ELF-1 (cell line): ENCODE data around the gene ANKRD44.

Experiments
- DNase-seq: peaks from one replicate; pipeline ENCODE4 v3.0.0-alpha.2; 2016; ENCODE audit warnings: low read depth, low spot score

The ANKRD44 gene

DNA sequence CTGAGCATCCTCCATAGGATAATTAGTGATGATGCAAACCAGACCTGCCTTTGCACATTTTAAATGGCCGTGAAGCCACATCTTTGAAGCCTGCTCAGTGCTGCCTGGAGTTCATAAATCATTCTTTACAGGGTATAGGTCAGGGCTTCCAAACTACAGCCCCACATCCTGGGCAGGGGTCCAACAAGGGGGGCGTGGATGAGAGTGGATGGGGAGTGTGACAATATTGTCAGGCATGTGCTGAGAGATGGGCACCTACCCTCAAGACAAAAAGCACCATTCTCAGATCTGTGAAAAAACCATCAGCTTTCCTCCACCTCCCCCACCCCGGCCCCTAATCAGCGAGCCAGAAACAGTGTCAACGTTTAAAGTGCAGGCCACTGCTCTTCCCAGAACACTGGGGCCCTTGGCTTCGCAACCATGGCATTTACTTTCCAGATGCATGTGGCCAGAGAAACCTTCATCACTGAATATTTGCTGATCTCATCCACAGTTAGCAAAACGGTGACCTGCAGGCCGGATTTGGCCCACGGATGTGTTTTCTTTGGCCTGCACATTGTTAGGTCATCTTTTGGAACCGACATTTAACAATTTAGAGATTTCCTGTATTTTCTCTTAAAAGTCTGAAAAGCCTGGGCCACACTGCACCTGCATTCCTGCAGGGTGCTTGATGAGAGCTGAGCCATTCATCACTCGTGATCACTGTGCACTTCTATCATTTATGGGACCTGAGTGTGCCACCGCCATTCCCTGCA, 130.7 kb downstream of the ANKRD44 start:
- DNase-seq, result peak; percentile 9

DNA sequence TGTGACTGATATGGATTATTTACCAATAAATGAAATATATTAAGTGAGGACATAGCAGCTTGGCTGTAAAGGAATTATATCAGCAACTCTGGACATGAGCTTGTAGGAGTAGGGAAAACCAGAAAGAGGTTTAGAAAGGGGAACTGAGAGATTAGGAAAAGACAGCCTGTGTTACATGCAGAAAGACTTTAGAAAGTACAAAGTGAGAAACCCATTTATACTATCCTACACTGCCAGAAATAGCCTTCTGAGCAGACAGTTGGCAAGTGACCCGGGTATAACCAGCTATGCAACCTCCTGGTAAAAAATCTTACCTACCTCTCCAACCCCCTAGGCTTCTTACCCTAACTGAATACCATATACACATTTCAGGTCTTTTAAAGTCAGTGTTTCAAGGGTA, 134.1 kb downstream of the ANKRD44 start:
- DNase-seq, result no peak

GRCh38 chr2:197174539-197175094, 136.0 kb downstream of the ANKRD44 start:
- DNase-seq, result no peak

- DNase-seq, result no peak
Measured at GRCh38 chr2:197171582-197171981, 139.0 kb downstream of the ANKRD44 start.

GRCh38 chr2:197170208-197170607, 140.4 kb downstream of the ANKRD44 start:
- no peak for DNase-seq

DNA sequence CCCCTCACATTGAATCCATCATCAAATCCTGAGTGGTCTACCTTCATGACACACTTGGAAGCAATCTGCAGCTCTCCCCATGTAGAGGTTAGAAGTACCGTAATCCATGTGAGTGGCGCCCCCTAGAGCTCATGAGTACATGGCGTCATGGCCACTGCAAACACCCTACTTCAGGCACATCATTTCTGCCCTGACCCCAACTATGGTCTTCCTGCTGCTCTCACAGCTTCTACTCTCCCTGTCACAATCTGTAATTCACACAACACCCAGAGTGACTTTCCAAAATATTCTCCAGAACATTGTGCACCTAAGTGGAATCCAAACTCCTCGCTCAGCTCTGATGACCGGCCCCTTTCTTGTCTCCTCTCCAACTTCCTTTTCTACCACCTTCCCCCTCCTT, 141.9 kb downstream of the ANKRD44 start:
- peak; percentile 67 for DNase-seq

DNA sequence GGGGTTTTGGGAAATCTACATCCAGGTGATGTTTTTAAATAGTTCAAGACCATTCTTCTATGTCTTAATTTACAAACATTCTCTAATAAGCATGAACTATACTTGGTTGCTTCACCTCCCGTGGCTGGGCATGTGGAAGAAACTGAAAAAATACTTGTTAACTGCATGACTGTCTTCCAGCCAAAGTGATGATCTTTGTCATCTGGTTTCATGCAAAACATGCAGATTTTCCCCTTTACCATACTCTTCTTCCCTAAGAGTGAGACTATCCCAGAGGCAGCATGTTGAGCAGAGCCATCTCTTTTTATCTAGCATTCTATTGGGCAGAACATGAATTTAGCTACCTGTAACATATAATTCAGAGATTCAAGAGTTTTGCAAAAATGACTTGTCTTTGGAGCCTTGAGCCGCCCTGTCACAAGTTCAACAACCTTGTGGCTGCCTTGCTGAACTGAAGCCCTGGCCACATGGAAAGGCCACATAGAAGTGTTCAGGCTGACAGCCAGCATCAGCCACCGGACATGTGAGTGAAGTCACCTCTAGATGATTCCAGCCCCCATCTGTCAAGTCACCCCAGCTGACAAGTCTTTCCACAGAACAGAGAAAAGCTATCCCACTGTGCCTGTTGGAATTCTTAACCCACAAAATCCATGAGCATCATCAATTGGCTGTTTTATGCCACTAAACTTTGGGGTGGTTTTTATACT, 142.8 kb downstream of the ANKRD44 start:
- DNase-seq, result no peak

DNA sequence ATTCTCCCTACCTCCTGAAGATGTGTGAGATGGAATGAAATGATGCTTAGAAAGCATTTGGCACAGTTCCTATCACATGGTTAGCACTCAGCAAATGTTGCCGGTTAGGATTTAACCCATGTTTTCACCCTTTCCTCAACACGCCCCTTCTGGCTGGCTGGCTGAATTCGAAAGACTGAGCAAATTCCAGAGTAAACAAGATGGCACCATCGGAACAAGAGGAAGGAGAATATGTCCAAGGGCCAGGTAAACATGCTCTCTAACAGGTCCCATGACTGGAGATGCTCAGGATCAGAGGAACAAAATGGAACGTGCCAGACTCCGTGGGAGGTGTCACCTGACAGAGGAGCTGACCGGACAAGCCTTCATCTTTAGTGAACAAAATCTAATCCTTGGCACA, 145.6 kb downstream of the ANKRD44 start:
- no peak for DNase-seq

GRCh38 chr2:197164141-197164754, 146.3 kb downstream of the ANKRD44 start:
- peak; percentile 47 for DNase-seq

- DNase-seq, result no peak
Measured at GRCh38 chr2:197163712-197164140, 146.9 kb downstream of the ANKRD44 start.

DNA sequence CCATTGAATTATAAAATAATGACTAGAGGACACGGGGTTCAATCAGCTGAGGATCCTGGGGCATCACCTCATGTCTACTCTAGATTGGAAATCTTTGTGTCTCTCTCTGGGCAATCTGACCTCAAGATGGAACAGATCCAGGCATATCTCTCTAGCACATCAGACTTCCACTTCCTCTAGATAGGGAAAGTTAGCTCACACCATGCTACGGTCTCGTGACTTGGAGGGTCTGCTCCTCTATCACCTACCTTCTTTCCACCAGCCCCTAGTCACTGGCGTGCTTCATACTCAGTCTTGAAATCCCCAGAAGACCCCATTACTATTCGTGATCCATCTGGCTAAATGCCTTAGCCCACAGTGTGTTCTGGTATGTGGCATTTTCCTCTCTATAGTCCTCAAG, 148.8 kb downstream of the ANKRD44 start:
- no peak for DNase-seq

GRCh38 chr2:197159661-197160211, 150.8 kb downstream of the ANKRD44 start:
- no peak for DNase-seq

- no peak for DNase-seq
Measured at GRCh38 chr2:197158591-197159550, 151.7 kb downstream of the ANKRD44 start.

DNA sequence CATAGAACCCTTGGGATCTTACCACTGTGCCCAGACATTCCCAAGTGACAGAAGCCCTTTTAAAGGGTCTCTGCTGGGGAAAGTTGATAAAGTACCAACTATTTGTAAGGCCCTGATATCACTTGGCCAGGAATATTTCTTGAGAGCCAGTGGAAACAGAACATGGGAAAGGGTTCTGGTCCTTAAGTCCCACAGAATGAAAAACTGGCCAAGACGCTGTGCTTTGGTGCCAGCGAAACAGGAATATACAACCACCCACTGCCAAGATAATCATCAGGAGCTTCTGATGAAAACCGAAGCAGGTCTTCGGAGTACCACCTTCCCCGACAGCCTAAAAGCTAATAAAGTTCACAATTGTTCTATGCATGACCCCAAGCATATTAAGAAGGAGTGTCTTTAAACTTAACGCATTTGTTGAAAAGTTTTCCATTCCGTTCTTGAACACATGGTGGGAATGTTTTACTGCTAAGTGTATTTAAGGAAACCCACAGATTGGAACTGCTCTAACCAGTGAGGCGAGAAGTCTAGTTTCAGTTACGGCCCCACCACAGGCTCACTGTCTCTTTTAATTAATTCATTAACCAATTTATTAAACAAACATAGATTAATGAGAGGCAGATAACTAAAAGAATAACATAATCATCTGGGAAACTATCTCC, 152.6 kb downstream of the ANKRD44 start:
- no peak for DNase-seq

- no peak for DNase-seq
Measured at GRCh38 chr2:197156771-197157170, 153.8 kb downstream of the ANKRD44 start.

DNA sequence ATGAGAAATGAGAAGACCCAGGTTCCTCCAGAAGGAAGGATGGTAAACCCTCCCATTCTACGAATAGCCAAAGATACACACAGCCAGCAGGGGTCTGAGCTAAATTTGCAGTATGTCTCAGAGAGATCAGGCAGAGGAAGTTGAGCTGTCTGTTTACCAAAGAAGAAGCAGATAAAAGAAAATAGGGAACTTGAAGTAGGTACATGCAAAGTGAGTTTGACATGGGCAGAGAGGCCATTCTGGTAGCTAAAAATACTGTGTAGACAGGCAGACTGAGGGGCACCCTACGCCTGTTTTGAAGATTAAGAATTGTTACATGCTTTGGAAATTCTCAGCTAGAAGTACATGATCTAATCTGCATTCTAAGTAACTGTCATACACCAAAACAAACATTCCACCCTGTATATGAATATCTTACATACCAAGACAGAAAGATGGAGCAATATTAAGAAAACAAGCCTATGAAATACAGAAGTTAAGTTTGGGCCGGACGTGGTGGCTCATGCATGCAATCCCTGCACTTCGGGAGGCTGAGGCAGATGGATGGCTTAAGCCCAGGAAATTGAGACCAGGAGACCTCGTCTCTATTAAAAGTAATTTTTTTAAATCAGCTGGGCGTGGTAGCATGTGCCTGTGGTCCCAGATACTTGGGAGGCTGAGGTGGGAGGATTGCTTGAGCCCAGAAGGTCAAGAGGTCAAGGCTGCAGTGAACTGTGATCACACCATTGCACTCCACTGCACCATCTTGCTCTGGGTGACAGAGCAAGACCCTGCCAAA, 157.9 kb downstream of the ANKRD44 start:
- no peak for DNase-seq

- no peak for DNase-seq
Measured at GRCh38 chr2:197149546-197149945, 161.0 kb downstream of the ANKRD44 start.

DNA sequence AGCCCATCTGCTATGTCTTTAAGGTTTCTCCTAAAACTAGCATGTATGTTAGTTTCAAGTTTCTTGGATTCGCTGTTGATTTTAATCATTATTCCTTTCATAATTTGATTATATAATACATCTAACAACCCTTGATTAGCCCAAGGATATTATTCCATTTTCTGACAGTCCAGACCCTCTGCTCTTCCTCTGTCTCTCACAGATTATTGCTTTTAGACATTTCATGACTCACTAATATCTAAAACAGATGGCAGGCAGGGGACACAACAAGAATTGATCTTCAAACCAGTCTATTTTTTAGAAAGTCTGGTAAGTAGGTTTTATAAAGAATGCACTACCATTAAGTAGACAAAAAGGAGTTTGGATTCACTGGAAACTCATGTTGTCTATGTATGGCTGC, 162.2 kb downstream of the ANKRD44 start:
- DNase-seq, result no peak

DNA sequence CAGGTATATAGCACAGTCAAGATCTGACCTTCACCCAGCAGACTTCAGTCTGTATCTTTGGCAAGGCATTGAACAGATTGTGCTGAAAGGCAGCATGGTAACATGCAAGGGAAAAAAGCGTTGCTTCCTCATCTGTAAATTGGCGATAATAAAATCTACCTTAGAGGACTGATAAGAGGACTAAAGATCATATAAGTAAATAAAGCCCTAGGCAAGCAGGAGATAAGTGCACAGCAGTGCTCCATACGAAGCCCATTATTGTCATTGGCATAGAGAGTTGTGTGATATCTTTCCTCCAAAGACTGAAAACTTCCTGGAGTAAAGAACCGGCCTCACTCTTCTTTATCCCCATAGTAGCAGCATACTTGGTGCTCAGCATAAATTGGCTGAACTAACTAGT, 162.6 kb downstream of the ANKRD44 start:
- no peak for DNase-seq

DNA sequence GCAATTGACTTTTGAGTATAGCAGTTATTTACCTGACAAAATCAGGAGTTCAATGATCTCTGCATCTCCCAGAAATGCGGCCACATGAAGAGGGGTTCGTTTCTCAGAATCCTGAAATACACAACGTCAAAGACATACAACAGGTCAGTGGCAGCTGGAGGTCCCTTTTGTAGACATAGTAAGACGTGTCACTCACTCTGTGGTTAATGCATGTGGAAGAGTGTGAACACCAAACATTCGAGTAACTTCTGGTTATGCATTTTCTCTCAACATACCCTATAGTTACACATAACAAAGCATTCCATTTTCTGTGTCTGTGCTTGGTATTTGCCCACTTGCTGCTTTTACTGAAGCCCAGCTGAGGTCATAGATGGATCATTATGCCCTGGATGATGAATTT, 163.6 kb downstream of the ANKRD44 start:
- DNase-seq, result no peak
